Panc1 (cell line): ENCODE data around the gene KDR. TPM values are rescaled to one million over a fixed set of nuclear protein-coding genes. Genes with fewer than 3 reads are reported as not detected.

ENCODE experiments used
- ATAC-seq: fragments of 200-7000 bp; cut with Tn5 transposase; 2 replicates; pipeline ENCODE4 v1.9.1; 2020; ENCODE audit warnings: mild to moderate bottlenecking, moderate library complexity
- BruUV-seq: library from RNA; stranded (reverse); fragments of 400-500 nt; replicated peaks from 2 replicates; lab custom pipeline; 2021; lab: Mats Ljungman, UMichigan
- CTCF ChIA-PET: fragments of 300-600 bp; sonication (Branson Sonifier 250); formaldehyde crosslinking; loops from one replicate; lab custom pipeline; 2022; ENCODE audit warnings: antibody characterized with exemption; lab: Charles Lee
- POLR2A ChIA-PET: fragments of 300-600 bp; sonication (Branson Sonifier 250); formaldehyde crosslinking; loops from one replicate; lab custom pipeline; 2022; ENCODE audit warnings: antibody characterized with exemption; lab: Charles Lee
- DNase-seq: peaks from one replicate; pipeline ENCODE4 v3.0.0-alpha.2; 2010; ENCODE audit warnings: low read depth, low spot score
- H3K27ac ChIP-seq: 2 replicates; pipeline ENCODE4 v1.5.1; 2011; ENCODE audit warnings: mild to moderate bottlenecking, low read length, inconsistent platforms
- H3K27me3 ChIP-seq: fragments of 200-500 bp; sonication (Bioruptor generic); 2 replicates; pipeline ENCODE4 v1.6.0; 2014; ENCODE audit warnings: low read length, inconsistent platforms; ENCODE audit not compliant: control insufficient read depth, insufficient read depth
- H3K36me3 ChIP-seq: fragments of 200-500 bp; sonication (Bioruptor generic); 2 replicates; pipeline ENCODE4 v1.5.1; 2014; ENCODE audit warnings: inconsistent platforms, mild to moderate bottlenecking, low read length, moderate library complexity; ENCODE audit not compliant: control insufficient read depth, insufficient read depth
- H3K4me1 ChIP-seq: 2 replicates; pipeline ENCODE4 v1.5.1; 2011; ENCODE audit warnings: inconsistent platforms, mild to moderate bottlenecking, low read length, moderate library complexity; ENCODE audit not compliant: control insufficient read depth, insufficient read depth
- H3K4me3 ChIP-seq, 2 experiments: 2 replicates each; pipeline ENCODE4 v1.5.1; 2011 to 2012; ENCODE audit warnings: low read depth in 2 of 2, low read length in 2 of 2, mild to moderate bottlenecking in 2 of 2, inconsistent platforms in 1 of 2, moderate library complexity in 1 of 2
- H3K9me3 ChIP-seq: fragments of 200-500 bp; sonication (Bioruptor generic); 2 replicates; pipeline ENCODE4 v1.5.1; 2014; ENCODE audit warnings: low read depth, mild to moderate bottlenecking, inconsistent platforms, low read length, moderate library complexity; ENCODE audit not compliant: control insufficient read depth, insufficient read depth
- POLR2AphosphoS5 ChIP-seq: IDR thresholded peaks from 2 replicates; pipeline ENCODE4 v1.6.1; 2012; ENCODE audit warnings: mild to moderate bottlenecking, low read depth, low read length, moderate library complexity
- SIN3A ChIP-seq: IDR thresholded peaks from 2 replicates; pipeline ENCODE4 v1.6.1; 2012; ENCODE audit warnings: low read depth, mild to moderate bottlenecking, low read length, moderate library complexity, borderline replicate concordance; ENCODE audit not compliant: insufficient read depth
- TCF7L2 ChIP-seq: IDR thresholded peaks from 2 replicates; pipeline ENCODE4 v1.6.1; 2011; ENCODE audit warnings: mild to moderate bottlenecking, low read depth, low read length, inconsistent platforms
- in situ Hi-C: cut with HindIII; loops from 2 replicates; pipeline ENCODE4 v1.10.0; 2016; ENCODE audit warnings: low sequenced_read_pairs, low pct_unique_long_range_greater_than_20kb
- intact Hi-C: fragments of 100-400 bp; cut with micrococcal nuclease; formaldehyde crosslinking; loops from one replicate; pipeline ENCODE4 v1.10.0; 2022; ENCODE audit not compliant: unreplicated experiment
- total RNA-seq: library from RNA; stranded (reverse); gene quantifications from one replicate; pipeline ENCODE4 v1.2.1, GENCODE V29; 2021; ENCODE audit not compliant: unreplicated experiment
- TF ChIP-seq, protein P1 (sequence below): fragments of 450-650 bp; IDR thresholded peaks from 2 replicates; pipeline ENCODE4 v1.5.1; 2017; ENCODE audit warnings: mild to moderate bottlenecking
- TF ChIP-seq, protein P2 (sequence below), 2 experiments: IDR thresholded peaks; 2 replicates each; pipeline ENCODE4 v1.6.1; 2011 to 2012; ENCODE audit warnings: low read depth in 2 of 2, control low read depth in 1 of 2, low read length in 1 of 2, mild to moderate bottlenecking in 1 of 2, moderate library complexity in 1 of 2; ENCODE audit not compliant: insufficient read depth in 1 of 2

Gene KDR
- total RNA-seq, 1 experiment from 2014 or later = 0.18 TPM

DNA sequence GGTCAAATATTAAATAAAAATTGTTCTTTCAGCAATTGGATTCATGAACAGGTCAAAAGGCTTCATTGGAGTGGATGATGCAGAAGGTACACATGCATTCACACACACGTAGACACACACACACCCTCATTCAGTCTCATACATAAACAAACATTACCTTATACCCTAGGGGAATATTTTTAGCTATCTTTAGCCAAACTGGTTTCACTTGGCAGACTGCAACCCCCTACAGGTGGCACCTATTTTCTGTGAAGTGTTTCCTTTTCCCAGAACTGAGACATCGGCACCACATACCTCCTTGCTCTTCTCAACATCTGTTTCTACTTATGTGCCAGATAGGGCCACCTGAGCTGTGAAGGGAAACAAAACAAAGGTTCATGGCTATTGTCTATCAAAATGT, 18.5 kb upstream of the KDR start:
- no peaks in the 10 kb centered on the region for H3K27me3 ChIP-seq
- no TSS peak for BruUV-seq
- ATAC-seq (no peak), DNase-seq (no peak)
- no peaks in the 10 kb centered on the region for H3K9me3 ChIP-seq
- ChIA-PET CTCF (no interaction called here), POLR2A (no interaction called here)
- no peak overlapping the region for H3K27ac ChIP-seq
- H3K4me1 ChIP-seq = no peaks in the 10 kb centered on the region
- intact Hi-C loops (no loop called here), in situ Hi-C loops (no loop called here)
- H3K36me3 ChIP-seq = no peaks in the 10 kb centered on the region
- H3K4me3 ChIP-seq = no peak overlapping the region
- TF ChIP-seq SIN3A = no peak
- TF ChIP-seq, protein P1, sequence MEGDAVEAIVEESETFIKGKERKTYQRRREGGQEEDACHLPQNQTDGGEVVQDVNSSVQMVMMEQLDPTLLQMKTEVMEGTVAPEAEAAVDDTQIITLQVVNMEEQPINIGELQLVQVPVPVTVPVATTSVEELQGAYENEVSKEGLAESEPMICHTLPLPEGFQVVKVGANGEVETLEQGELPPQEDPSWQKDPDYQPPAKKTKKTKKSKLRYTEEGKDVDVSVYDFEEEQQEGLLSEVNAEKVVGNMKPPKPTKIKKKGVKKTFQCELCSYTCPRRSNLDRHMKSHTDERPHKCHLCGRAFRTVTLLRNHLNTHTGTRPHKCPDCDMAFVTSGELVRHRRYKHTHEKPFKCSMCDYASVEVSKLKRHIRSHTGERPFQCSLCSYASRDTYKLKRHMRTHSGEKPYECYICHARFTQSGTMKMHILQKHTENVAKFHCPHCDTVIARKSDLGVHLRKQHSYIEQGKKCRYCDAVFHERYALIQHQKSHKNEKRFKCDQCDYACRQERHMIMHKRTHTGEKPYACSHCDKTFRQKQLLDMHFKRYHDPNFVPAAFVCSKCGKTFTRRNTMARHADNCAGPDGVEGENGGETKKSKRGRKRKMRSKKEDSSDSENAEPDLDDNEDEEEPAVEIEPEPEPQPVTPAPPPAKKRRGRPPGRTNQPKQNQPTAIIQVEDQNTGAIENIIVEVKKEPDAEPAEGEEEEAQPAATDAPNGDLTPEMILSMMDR = no peak
- TF ChIP-seq, protein P2, sequence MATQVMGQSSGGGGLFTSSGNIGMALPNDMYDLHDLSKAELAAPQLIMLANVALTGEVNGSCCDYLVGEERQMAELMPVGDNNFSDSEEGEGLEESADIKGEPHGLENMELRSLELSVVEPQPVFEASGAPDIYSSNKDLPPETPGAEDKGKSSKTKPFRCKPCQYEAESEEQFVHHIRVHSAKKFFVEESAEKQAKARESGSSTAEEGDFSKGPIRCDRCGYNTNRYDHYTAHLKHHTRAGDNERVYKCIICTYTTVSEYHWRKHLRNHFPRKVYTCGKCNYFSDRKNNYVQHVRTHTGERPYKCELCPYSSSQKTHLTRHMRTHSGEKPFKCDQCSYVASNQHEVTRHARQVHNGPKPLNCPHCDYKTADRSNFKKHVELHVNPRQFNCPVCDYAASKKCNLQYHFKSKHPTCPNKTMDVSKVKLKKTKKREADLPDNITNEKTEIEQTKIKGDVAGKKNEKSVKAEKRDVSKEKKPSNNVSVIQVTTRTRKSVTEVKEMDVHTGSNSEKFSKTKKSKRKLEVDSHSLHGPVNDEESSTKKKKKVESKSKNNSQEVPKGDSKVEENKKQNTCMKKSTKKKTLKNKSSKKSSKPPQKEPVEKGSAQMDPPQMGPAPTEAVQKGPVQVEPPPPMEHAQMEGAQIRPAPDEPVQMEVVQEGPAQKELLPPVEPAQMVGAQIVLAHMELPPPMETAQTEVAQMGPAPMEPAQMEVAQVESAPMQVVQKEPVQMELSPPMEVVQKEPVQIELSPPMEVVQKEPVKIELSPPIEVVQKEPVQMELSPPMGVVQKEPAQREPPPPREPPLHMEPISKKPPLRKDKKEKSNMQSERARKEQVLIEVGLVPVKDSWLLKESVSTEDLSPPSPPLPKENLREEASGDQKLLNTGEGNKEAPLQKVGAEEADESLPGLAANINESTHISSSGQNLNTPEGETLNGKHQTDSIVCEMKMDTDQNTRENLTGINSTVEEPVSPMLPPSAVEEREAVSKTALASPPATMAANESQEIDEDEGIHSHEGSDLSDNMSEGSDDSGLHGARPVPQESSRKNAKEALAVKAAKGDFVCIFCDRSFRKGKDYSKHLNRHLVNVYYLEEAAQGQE (IDR thresholded peaks at IDR 0.05; ENCODE audit: insufficient read depth in 1 of 2, low read depth in 2 of 2, low read length in 1 of 2) = no peak
- no peak for TF ChIP-seq POLR2AphosphoS5
- TF ChIP-seq TCF7L2 = no peak

DNA sequence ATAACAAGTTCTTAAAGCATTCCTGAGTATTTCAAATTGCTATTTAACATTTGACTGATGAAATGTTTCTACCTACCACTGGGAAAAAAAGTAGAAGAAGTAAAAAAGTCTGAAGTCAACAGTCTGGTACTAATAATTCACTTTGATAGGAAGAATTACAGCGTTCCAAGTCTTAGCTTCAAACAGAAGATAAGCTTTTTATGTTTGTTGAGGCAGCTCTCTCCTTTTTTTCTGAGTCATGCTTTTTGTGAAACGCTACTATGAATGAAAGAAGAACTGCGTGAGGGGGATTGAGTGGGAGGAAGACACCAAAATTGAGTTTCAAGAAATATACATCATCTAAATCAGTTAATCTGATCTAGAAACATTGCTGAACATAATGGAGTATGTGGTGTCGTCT, 13.0 kb upstream of the KDR start:
- no peak for DNase-seq
- ChIA-PET POLR2A (no interaction called here), CTCF (no interaction called here)
- H3K4me3 ChIP-seq = no peak overlapping the region
- no peaks in the 10 kb centered on the region for H3K9me3 ChIP-seq
- ATAC-seq = no peak
- no peaks in the 10 kb centered on the region for H3K4me1 ChIP-seq
- no peaks in the 10 kb centered on the region for H3K36me3 ChIP-seq
- TF ChIP-seq TCF7L2 (no peak), SIN3A (no peak), POLR2AphosphoS5 (no peak)
- TF ChIP-seq, protein P1 = no peak
- TF ChIP-seq, protein P2 (IDR thresholded peaks at IDR 0.05; ENCODE audit: insufficient read depth in 1 of 2, low read depth in 2 of 2, low read length in 1 of 2) = no peak
- H3K27me3 ChIP-seq = no peaks in the 10 kb centered on the region
- BruUV-seq = no TSS peak
- intact Hi-C loops = no loop called here
- no peak overlapping the region for H3K27ac ChIP-seq
- in situ Hi-C loops = no loop called here
